ENCODE data around the gene ZNF442. TPM values are rescaled to one million over a fixed set of nuclear protein-coding genes. Genes with fewer than 3 reads are reported as not detected.

The ZNF442 gene
- total and polyA plus RNA-seq, 10 of the 15 experiments (the other 5 are each of a cell fraction or from before 2014, with no cell fraction given) = 0.05 to 0.64 (median 0.23) TPM; not detected in 1

DNA sequence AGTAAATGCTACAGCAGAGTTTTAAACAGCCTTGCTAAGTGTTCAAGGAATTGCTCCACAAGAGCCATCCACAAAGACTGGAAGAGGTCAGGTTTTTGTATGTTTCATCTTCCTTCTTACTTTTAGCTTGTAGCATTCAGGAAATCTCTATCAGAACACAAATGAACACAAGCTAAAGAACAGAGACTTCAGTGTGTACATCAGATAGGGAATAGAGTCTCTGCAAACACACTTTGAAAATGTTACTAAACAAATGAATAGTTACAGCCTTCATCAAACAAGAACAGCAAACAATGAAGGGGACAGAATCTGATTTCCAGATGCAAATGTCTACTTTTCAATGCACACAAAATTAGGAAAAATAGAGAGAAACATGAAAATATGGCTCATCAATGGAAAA, 39.8 kb downstream of the ZNF442 start:
- no TSS peak for BruUV-seq (replicated peaks)
- Histone ChIP-seq H3K4me1 (ENCODE audit: control insufficient read depth, insufficient read depth, low read length) (no peaks in the 10 kb centered on the region), H3K9ac (ENCODE audit: control insufficient read depth, insufficient read depth, low read length) (no peak overlapping the region), H2AFZ (ENCODE audit: control insufficient read depth, low read depth, low read length) (no peak overlapping the region), H3K79me2 (ENCODE audit: control insufficient read depth, insufficient read depth, low read length) (peaks cover 1% of the 10 kb centered on the region; the same call in 1 of the 2 replicates), H3K4me2 (ENCODE audit: control insufficient read depth, insufficient read depth) (no peak overlapping the region), H3K9me3 (replicated peaks; ENCODE audit: control insufficient read depth, insufficient read depth, low read length) (peaks cover 15% of the 10 kb centered on the region), H3K4me3 (no peak overlapping the region), H4K20me1 (ENCODE audit: control insufficient read depth, insufficient read depth) (no peaks in the 10 kb centered on the region), H3K27me3 (replicated peaks in 1 of 2; ENCODE audit: control insufficient read depth in 2 of 2, insufficient read depth in 2 of 2, low read length in 1 of 2) (no peaks in the 10 kb centered on the region), H3K27ac (ENCODE audit: control insufficient read depth, insufficient read depth) (no peak overlapping the region), H3K36me3 (ENCODE audit: control insufficient read depth in 2 of 2, insufficient read depth in 2 of 2, low read length in 1 of 2) (0 out of 4 replicates have a peak, but pooled peaks cover 0 to 2% of the 10 kb centered on the region in 2 experiments)
- no peak for DNase-seq (ENCODE audit: low read depth, low spot score)
- no peak for FAIRE-seq
- in situ Hi-C loops (cut with MboI) = no loop called here
- RAD21 ChIA-PET (ENCODE audit: unreplicated experiment) = no interaction called here
- TF ChIP-seq, protein P1, sequence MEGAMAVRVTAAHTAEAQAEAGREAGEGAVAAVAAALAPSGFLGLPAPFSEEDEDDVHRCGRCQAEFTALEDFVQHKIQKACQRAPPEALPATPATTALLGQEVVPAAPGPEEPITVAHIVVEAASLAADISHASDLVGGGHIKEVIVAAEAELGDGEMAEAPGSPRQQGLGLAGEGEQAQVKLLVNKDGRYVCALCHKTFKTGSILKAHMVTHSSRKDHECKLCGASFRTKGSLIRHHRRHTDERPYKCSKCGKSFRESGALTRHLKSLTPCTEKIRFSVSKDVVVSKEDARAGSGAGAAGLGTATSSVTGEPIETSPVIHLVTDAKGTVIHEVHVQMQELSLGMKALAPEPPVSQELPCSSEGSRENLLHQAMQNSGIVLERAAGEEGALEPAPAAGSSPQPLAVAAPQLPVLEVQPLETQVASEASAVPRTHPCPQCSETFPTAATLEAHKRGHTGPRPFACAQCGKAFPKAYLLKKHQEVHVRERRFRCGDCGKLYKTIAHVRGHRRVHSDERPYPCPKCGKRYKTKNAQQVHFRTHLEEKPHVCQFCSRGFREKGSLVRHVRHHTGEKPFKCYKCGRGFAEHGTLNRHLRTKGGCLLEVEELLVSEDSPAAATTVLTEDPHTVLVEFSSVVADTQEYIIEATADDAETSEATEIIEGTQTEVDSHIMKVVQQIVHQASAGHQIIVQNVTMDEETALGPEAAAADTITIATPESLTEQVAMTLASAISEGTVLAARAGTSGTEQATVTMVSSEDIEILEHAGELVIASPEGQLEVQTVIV (IDR thresholded peaks at IDR 0.05; ENCODE audit: borderline replicate concordance, partially characterized antibody) = no peak
- TF ChIP-seq HCFC1 (IDR thresholded peaks at IDR 0.05; ENCODE audit: low read length) (no peak), BHLHE40 (IDR thresholded peaks at IDR 0.05; ENCODE audit: borderline replicate concordance in 1 of 2, low read depth in 2 of 2, low read length in 1 of 2) (no peak), TAF1 (IDR thresholded peaks at IDR 0.05; ENCODE audit: borderline replicate concordance, low read depth, low read length) (no peak), JUND (IDR thresholded peaks at IDR 0.05; ENCODE audit: low read depth, low read length) (no peak), CEBPB (IDR thresholded peaks at IDR 0.05; ENCODE audit: borderline replicate concordance in 1 of 2, low read depth in 2 of 2, low read length in 2 of 2) (no peak), SP1 (IDR thresholded peaks at IDR 0.05; ENCODE audit: low read depth, low read length) (no peak), SIN3A (IDR thresholded peaks at IDR 0.05; ENCODE audit: low read depth, low read length) (no peak), RAD21 (IDR thresholded peaks at IDR 0.05; ENCODE audit: insufficient read depth, low read depth, low read length) (no peak)
- TF ChIP-seq, protein P2, sequence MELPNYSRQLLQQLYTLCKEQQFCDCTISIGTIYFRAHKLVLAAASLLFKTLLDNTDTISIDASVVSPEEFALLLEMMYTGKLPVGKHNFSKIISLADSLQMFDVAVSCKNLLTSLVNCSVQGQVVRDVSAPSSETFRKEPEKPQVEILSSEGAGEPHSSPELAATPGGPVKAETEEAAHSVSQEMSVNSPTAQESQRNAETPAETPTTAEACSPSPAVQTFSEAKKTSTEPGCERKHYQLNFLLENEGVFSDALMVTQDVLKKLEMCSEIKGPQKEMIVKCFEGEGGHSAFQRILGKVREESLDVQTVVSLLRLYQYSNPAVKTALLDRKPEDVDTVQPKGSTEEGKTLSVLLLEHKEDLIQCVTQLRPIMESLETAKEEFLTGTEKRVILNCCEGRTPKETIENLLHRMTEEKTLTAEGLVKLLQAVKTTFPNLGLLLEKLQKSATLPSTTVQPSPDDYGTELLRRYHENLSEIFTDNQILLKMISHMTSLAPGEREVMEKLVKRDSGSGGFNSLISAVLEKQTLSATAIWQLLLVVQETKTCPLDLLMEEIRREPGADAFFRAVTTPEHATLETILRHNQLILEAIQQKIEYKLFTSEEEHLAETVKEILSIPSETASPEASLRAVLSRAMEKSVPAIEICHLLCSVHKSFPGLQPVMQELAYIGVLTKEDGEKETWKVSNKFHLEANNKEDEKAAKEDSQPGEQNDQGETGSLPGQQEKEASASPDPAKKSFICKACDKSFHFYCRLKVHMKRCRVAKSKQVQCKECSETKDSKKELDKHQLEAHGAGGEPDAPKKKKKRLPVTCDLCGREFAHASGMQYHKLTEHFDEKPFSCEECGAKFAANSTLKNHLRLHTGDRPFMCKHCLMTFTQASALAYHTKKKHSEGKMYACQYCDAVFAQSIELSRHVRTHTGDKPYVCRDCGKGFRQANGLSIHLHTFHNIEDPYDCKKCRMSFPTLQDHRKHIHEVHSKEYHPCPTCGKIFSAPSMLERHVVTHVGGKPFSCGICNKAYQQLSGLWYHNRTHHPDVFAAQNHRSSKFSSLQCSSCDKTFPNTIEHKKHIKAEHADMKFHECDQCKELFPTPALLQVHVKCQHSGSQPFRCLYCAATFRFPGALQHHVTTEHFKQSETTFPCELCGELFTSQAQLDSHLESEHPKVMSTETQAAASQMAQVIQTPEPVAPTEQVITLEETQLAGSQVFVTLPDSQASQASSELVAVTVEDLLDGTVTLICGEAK (IDR thresholded peaks at IDR 0.05; ENCODE audit: borderline replicate concordance) = no peak
- TF ChIP-seq, protein P3, sequence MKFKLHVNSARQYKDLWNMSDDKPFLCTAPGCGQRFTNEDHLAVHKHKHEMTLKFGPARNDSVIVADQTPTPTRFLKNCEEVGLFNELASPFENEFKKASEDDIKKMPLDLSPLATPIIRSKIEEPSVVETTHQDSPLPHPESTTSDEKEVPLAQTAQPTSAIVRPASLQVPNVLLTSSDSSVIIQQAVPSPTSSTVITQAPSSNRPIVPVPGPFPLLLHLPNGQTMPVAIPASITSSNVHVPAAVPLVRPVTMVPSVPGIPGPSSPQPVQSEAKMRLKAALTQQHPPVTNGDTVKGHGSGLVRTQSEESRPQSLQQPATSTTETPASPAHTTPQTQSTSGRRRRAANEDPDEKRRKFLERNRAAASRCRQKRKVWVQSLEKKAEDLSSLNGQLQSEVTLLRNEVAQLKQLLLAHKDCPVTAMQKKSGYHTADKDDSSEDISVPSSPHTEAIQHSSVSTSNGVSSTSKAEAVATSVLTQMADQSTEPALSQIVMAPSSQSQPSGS (IDR thresholded peaks at IDR 0.05; ENCODE audit: low read length) = no peak
- TF ChIP-seq, protein P4, sequence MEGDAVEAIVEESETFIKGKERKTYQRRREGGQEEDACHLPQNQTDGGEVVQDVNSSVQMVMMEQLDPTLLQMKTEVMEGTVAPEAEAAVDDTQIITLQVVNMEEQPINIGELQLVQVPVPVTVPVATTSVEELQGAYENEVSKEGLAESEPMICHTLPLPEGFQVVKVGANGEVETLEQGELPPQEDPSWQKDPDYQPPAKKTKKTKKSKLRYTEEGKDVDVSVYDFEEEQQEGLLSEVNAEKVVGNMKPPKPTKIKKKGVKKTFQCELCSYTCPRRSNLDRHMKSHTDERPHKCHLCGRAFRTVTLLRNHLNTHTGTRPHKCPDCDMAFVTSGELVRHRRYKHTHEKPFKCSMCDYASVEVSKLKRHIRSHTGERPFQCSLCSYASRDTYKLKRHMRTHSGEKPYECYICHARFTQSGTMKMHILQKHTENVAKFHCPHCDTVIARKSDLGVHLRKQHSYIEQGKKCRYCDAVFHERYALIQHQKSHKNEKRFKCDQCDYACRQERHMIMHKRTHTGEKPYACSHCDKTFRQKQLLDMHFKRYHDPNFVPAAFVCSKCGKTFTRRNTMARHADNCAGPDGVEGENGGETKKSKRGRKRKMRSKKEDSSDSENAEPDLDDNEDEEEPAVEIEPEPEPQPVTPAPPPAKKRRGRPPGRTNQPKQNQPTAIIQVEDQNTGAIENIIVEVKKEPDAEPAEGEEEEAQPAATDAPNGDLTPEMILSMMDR (IDR thresholded peaks at IDR 0.05 in 2 of 3, conservative IDR thresholded peaks at IDR 0.05 in 1 of 3; ENCODE audit: control insufficient read depth in 2 of 3, extremely low read depth in 1 of 3, insufficient read depth in 1 of 3, low read depth in 3 of 3, low read length in 3 of 3) = no peak
- intact Hi-C loops (cut with micrococcal nuclease; ENCODE audit: unreplicated experiment) = no loop called here
- no peak for ATAC-seq
- POLR2A ChIA-PET = interaction anchor here (0.6 kb wide), 1 partner anchor 161 kb away, joined by 7 read pairs; no protein-coding TSS in a partner anchor
- SMC1A ChIA-PET (ENCODE audit: uncharacterized antibody, unreplicated experiment) = no interaction called here
- CTCF ChIA-PET = no interaction called here

Data from GM12878 (cell line).